Skin epidermis (tissue), 12 donors: ENCODE results near the gene FCHSD2.

Experiments
- H3K27ac ChIP-seq, 21 experiments: fragments of 200-600 bp; sonication (generic) in 11 of 21; one replicate each; pipeline ENCODE4 v1.5.0; 2020; ENCODE audit warnings: mild to moderate bottlenecking in 3 of 21, inconsistent platforms in 2 of 21, moderate library complexity in 2 of 21
- H3K4me3 ChIP-seq, 7 experiments: fragments of 200-600 bp; sonication (generic) in 2 of 7; one replicate each; pipeline ENCODE4 v1.5.0; 2020; ENCODE audit warnings: inconsistent platforms in 2 of 7, mild to moderate bottlenecking in 2 of 7, moderate library complexity in 1 of 7

The FCHSD2 gene

DNA sequence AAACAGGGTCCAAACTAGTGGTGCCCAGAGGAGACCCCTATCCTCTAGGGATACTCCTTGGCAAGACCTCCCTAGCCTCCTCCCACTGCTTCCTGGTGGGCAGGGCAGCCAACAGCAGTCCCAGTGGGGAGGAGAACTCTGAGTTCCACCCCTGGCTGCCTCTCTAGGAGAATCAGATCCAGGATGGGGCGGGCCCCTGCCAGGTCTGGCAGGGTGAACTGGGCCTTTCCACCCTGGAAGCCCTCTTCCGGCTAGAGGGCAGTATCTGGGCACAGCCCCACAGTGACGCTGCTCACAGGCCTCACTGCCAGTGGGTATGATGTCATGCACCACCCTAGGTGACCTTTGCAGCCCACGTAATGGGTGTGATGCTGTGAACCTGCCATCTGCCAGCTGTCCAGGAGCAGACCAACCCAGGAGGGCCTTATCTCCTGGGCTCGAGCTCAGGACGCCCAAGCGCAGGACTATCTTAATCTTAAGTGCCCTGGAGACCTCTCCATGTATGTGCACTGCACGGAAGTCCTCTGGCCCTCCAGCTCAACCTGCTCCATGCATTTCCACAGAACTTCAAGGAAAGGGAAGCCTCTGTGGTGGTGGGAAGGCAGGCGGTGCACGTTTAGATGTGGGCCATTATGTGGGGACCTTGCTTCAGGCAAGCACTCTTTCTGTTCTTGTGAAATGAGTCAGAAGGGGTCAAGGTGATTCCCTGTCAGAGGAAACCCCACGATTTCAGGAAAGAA is 31.8 kb upstream of the FCHSD2 start:
- Histone ChIP-seq H3K27ac (peak overlapping the region in 1 of 21 experiments; percentile 35), H3K4me3 (no peak overlapping the region)

GRCh38 chr11:73172992-73173656 is 31.0 kb upstream of the FCHSD2 start:
- Histone ChIP-seq H3K4me3 (no peak overlapping the region), H3K27ac (peak overlapping the region in 1 of 21 experiments; percentile 35)

DNA sequence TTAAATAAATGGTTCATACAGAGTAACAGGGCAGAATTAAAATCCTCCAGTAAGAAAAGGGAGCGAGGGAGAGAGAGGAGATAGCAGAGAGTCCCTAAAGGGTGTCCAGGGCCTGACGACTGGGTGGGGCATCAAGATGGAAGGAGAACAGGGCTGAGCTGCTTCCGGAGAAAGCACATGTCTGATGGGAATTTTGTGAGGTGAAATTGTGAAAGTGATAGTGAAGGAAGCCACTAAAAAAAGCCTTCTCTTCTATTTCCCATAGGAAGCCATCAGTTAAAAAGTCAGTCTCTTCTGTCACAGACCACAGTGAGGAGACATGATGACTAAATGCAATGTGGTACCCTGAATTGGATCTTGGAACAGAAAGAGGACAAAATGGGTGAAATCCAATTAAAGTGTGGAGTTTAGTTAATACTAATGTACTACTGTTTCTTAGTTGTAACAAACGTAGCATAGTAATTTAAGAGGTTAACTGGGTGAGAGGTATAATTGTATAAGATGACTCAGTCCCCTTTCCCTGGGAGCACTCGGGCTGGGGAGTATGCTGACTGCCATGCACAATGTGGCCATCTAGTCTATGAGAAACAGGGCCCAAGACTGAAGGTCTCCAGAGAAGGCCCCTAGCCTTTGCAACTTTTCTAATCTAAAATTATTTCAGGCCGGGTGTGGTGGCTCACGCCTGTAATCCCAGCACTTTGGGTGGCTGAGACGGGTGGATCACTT is 29.5 kb upstream of the FCHSD2 start:
- H3K4me3 ChIP-seq, result no peak overlapping the region
- no peak overlapping the region for H3K27ac ChIP-seq

DNA sequence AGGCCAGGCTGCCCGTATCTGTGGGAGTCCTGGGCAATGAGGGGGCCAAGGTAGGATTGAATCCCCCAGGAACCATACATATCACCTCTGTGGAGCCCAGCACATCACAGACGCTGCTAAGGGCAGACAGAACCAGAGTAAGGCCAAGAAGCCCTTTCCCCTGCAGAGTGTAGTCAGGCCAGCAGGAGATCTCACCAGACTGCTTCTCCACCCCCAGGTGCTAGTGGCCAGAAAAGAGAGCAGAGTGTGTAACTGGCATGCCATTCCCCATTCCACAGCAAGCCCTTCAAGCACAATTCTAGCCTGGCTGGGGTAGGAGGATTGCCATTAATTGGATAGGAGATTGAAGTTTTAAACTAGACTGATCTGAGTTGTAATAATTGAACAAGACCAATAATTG is 28.0 kb upstream of the FCHSD2 start:
- no peak overlapping the region for H3K4me3 ChIP-seq
- no peak overlapping the region for H3K27ac ChIP-seq

DNA sequence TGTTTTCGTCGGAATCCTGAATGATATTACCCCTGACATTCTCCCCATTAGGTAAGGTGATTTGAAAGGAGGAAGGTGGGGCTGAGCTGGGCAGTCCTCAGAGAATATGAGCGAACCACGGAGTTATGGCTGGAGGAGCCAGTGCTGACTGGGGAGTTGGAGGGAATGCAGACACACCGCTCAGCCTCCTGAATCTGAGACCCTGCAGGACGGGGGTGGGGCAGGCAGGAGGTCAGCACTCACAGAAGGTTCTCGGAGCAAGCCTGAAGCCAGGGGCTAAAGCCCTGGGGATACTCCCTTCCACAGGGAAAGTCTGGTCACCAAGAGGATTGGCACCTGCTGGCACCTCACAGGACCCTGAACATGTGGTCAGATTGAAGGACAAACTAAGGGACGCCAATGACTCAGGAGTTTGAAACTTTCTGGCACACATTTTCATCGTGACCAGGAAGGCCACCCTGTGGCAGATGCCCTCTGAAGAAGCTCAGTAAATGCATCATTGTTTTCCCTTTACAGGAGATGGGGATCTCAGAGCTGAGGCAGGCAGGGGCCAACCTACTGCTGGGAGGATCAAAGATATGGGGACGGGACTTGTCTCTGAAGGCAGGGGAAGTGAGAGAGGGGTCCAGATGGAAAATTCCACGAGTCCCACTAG is 26.9 kb upstream of the FCHSD2 start:
- H3K4me3 ChIP-seq, result no peak overlapping the region
- H3K27ac ChIP-seq, result no peak overlapping the region

DNA sequence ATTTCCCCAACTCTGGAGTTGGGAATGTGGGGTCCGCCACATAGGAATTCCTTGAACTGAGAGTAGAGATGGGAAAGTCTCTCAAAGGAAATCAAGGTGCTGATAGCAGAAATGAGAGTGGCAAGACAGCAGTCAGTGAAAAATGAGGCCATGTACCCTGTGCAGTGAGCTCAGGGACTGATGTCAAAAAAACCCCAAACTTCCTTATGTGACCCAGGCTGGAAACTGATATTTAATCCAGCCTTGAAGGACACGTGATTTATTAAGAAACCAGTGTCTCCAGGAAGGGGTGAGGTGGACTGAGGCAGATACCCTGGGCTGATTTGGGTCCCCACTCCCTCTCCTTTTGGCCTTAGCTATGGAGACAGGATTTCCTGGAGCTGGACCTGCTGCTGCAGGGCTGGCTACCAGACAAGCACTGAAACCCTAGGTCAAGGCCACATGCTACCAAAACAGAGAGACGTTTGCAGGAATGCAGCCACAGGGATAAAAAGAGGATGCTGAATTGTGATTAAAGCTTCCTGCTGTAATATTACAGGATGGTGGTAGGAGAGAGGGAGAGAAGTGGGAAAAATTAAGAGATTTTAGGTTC is 25.3 kb upstream of the FCHSD2 start:
- no peak overlapping the region for H3K4me3 ChIP-seq
- H3K27ac ChIP-seq, result peak overlapping the region in 1 of 21 experiments; percentile 6

DNA sequence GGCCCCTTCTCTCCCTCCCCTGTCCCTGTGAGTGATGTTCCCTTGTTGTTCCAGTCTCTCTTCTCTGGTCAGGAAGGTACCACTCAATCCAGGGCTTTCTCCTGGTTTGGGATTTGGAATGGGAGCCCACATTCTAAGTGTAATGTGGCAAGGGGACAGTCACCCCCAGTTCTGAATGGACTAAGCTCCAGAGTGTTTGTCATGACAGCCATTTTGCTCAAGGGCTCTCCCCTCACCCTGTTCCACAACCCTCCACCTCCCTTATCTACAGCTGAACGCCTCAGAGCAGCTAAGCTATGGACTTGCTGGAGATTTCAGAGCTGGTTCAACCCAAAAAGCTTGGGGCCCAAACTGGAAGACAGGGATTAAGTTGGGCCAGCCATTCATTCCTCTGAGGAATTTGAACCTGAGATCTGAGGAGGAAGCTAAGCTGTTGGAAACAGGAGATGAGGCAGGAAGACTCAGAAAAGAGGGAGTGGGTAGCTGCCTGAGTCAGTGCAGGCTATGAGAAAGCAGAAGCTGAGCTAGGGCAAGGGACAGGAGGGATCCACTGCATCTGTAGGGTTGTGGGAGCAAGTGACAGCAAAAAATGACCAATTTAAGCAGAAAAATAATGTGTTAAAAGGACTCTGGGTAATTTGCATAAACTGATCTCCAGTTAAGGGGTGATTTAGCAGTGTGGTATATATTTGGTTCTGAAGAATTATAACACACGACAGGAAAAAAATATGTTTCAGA is 22.9 kb upstream of the FCHSD2 start:
- Histone ChIP-seq H3K4me3 (no peak overlapping the region), H3K27ac (no peak overlapping the region)

DNA sequence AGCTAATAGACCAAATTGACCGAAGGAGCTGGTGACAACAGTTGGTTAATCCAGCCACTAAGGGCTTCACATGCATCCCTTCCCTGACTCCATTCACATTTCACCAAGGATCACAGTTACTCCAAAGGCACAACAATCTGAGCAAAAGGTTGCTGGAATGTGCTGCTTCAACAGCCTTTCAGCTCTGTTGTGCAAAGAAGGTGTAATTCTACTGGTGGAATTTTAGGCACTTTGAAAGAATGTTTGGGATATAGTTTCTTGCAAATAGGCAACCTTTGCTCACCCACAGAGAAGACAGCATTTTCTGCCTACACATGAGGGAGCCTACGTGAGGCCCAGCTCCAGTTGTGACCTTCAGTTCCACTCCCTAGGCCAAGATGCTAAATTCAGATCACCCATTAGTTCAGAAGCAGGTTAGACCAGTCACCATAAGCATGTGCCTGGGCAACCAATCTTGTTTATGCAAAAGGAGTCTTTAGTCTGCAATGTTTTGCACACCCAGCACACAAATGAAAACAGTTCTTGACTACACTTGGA is 21.6 kb upstream of the FCHSD2 start:
- Histone ChIP-seq H3K4me3 (no peak overlapping the region), H3K27ac (no peak overlapping the region)

GRCh38 chr11:73162196-73162740 is 20.1 kb upstream of the FCHSD2 start:
- Histone ChIP-seq H3K4me3 (no peak overlapping the region), H3K27ac (no peak overlapping the region)

DNA sequence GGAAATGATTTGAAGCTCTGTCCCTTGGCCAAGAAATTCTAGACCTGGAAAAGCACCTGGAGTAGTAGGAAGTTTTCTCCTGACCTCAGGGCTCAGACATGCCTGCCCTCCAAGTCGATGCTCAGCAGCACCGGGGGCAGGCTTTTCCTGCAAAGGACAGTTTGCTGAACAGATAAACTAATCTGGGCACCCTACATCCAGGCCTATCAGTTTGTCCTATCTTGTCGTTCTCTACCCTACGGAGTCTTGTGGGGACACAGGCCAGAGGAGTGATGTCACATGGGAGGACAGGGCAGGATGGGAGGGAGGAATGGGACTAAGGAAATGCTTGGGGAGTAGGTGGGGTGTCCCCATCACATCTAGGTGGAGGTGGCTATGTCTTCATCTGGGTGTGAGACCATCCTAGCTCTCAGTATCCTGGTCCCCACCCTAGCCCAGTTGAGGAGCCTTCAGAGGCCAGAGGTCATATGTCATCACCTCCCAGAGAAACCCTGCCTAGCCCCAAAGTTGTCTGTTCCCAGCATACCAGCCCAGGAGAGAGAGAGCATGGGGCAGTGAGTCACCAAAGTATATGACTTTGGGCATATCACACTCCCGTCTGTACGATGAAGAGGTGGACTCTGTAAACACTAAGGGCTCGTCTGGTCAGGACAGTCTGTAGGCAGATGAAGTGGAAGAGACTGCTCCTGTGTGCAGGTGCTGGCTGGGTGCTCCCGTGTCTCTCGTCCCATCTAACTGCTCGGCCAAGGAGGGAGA is 18.1 kb upstream of the FCHSD2 start:
- Histone ChIP-seq H3K27ac (peak overlapping the region in 2 of 21 experiments; percentile 6 to 23), H3K4me3 (no peak overlapping the region)

DNA sequence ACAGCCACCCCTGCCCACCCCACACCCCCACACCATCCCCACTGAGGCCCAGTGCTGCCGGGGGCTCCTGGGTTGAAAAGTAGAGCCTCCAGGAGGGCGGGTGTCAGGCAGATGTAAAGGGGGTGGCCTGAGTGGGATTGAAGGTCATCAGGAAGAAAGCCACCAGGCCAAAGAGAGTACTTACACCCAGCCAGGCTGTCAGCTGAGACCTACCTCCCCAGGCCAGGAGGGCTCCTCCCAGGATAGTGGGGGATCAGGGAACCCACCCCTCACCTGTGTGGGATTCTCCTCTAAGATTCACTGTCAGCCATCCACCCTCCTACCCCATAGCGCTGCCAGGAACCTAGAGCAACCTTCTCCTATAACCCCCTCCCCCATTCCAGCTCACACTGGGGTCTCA is 17.2 kb upstream of the FCHSD2 start:
- H3K27ac ChIP-seq, result peak overlapping the region in 7 of 21 experiments; percentile 6 to 59 (median 23)
- H3K4me3 ChIP-seq, result no peak overlapping the region

DNA sequence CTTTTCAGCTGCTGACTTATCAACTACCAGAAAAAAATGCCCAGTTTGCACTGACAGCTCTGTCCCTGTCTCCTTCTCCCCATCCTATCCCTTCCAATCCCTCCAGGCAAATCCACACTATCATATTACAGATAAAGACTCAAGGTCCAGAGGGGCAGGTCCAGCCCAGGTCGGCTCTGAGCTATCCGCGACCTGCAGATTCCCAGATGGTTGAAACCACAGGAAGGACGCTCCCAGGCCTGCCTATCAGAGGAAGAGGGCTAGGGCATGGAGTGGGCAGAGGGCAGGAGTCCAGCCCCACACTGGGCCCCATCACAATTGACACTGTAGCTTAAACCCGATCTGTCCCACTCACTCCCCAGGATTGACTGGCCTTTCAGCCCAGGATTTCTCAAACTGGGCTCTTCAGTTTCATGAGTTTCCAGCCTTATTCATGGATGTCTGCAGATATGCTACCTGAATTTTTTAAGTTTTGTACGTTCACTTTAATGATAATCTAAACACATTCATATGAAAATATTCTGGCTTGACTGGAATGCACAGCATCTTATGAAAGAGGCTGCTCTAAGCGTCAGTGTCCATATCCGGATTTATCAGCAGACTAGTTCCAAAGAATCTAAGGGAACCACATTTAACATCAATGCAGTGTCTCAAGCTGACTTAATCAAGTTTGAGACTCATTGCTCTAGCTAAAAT is 16.4 kb upstream of the FCHSD2 start:
- Histone ChIP-seq H3K4me3 (no peak overlapping the region), H3K27ac (peak overlapping the region in 13 of 21 experiments; percentile 12 to 69 (median 36))

GRCh38 chr11:73157101-73158010 is 15.2 kb upstream of the FCHSD2 start:
- Histone ChIP-seq H3K27ac (peak overlapping the region in 14 of 21 experiments; percentile 15 to 69 (median 38)), H3K4me3 (no peak overlapping the region)

- H3K27ac ChIP-seq, result peak overlapping the region in 10 of 21 experiments; percentile 1 to 69 (median 36)
- no peak overlapping the region for H3K4me3 ChIP-seq
These were observed 14.6 kb upstream of the FCHSD2 start for GRCh38 chr11:73156686-73157085.

- peak overlapping the region in 7 of 21 experiments; percentile 1 to 59 (median 19) for H3K27ac ChIP-seq
- H3K4me3 ChIP-seq, result no peak overlapping the region
These were observed 14.0 kb upstream of the FCHSD2 start for GRCh38 chr11:73156114-73156513.

DNA sequence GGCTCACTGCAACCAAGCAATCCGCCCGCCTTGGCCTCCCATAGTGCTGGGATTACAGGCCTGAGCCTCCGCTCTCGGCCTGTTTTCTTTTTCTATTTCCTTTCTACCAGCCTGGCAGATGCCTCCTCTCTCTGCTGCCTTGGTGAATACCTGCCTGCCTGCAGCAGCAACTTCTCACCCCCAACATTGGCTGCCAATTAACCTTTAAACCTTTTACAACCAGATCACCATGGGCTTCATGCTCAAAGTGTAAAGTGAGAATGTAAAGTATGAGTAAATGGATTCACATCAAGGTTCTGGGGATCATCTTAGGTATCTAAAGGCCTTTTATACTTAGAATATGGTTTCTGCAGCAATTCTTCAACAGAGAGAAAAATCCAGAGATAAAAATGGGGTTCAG is 13.0 kb upstream of the FCHSD2 start:
- H3K4me3 ChIP-seq, result no peak overlapping the region
- H3K27ac ChIP-seq, result peak overlapping the region in 8 of 21 experiments; percentile 21 to 92 (median 72)
